Measurements from ENCODE around the gene GGA3. TPM values are rescaled to one million over a fixed set of nuclear protein-coding genes. Genes with fewer than 3 reads are reported as not detected.
A peak's percentile ranks its signal among the peaks of the same experiment; 100 is the strongest.

The GGA3 gene
- total RNA-seq, 2 donors from 2014 or later, result 18.5 to 23.7 TPM

DNA sequence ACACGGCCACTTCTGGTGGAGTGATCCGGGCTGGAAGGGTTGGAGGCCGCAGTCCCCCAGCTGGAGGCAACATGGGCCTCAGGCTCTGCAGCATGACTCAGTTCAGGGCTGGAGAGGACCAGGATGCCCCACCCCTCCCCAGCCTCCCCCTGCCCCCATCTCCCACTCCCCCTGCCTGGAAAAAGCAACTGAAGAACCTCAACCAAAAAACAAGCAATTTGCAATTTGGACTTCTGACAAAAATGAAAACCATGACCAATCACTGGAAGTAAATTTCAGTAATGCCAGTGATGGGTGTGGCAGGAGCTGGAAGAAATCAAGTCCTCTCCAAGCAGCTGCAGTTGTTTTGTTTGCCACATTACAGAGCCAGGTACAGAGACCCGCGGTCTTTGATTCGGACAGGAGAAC lies 16.3 kb upstream of the GGA3 start:
- Histone ChIP-seq H3K9me3 (no peaks in the 10 kb centered on the region), H3K36me3 (peaks cover 9% of the 10 kb centered on the region), H3K4me3 (no peak overlapping the region), H3K4me1 (peaks cover 0 to 5% of the 10 kb centered on the region in 2 donors), H3K27me3 (no peaks in the 10 kb centered on the region), H3K27ac (no peak overlapping the region)
- TF ChIP-seq, protein P1, sequence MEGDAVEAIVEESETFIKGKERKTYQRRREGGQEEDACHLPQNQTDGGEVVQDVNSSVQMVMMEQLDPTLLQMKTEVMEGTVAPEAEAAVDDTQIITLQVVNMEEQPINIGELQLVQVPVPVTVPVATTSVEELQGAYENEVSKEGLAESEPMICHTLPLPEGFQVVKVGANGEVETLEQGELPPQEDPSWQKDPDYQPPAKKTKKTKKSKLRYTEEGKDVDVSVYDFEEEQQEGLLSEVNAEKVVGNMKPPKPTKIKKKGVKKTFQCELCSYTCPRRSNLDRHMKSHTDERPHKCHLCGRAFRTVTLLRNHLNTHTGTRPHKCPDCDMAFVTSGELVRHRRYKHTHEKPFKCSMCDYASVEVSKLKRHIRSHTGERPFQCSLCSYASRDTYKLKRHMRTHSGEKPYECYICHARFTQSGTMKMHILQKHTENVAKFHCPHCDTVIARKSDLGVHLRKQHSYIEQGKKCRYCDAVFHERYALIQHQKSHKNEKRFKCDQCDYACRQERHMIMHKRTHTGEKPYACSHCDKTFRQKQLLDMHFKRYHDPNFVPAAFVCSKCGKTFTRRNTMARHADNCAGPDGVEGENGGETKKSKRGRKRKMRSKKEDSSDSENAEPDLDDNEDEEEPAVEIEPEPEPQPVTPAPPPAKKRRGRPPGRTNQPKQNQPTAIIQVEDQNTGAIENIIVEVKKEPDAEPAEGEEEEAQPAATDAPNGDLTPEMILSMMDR (IDR thresholded peaks at IDR 0.05), result no peak
- no peak for DNase-seq (ENCODE audit: low spot score)

DNA sequence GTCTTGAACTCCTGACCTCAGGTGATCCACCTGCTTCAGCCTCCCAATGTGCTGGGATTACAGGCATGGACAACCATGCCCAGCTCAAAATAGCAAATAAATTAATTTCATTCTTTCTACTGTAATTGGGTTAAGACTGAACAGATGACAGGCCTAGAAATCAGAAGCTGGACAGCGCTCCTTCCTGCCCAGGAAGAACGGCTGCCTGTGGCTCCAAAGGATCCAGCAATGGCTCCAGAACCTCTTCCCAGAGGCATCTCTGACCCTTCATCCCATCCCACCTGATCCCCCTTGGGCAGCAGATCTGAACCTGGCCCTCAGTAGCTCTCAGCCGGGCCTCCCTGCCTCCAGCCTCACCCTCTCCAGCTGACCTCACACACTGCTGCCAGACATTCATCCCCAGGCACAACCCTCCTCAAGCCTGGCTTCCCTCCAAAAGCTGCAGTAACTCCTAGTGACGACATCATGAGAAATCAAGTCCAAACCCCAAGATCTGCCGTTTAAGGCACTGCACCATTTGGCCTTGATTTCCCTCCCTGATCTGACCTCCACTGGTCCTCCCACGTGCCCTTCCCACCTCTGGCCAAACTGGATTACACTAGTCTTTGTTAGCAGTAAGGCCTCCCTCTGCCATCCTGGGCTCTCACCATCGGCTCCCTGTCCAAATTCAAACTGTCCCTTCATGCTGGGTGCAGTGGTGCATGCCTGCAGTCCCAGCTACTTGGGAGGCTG lies 12.7 kb upstream of the GGA3 start:
- Histone ChIP-seq H3K27ac (no peak overlapping the region), H3K9me3 (no peaks in the 10 kb centered on the region), H3K4me1 (peaks cover 0 to 28% of the 10 kb centered on the region in 2 donors), H3K4me3 (no peak overlapping the region), H3K36me3 (peaks cover 6% of the 10 kb centered on the region), H3K27me3 (no peaks in the 10 kb centered on the region)
- DNase-seq (ENCODE audit: low spot score), result no peak
- TF ChIP-seq, protein P1 (IDR thresholded peaks at IDR 0.05), result no peak

- no peak for DNase-seq (ENCODE audit: low spot score)
These were observed 11.4 kb upstream of the GGA3 start for GRCh38 chr17:75272848-75273184.

DNA sequence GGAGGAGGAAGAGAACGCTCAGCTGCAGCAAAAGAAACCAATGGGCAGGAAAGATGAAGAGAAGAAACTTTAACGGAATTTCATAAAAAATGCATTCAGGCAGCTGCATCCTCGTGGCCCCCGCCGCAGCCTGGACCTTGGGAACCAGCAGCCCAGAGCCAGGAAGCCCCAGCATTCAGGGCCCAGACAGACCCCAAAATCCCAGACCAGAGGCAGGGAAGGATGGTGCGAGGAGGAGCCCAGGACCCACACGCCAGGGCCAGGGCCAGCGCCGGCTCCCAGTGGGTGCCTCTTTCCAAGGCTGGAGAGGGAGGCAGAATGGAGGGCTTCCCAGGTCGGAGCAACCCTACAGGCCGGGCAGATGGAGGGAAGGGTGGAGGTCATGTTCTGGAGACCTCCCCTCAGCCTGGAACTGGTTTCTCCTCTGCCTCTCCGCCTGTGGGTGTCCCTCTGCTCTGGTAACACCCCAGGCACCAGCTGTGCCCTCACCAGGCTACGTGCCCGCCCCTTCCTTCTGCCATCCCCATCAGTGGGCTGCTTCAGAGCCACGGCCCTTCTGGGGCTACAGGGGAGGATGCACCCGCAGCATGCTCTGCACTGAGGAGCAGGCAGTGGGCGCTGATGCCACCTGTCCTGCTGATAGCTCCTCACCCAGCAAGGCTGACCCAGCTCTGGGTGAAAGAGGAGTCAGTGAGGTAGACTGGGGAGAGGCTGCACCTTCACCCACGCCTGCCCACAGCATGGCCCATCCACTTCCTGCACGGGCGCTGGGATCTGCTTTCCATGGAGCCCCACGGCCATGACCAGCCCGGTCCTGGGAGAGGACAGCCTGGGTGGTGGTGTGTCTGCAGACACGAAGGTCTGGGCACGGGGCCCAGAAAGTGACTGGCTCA lies 10.8 kb upstream of the GGA3 start:
- H3K4me1 ChIP-seq, result peaks cover 0 to 30% of the 10 kb centered on the region in 2 donors
- H3K4me3 ChIP-seq, result peak overlapping the region; percentile 68 to 89
- no peaks in the 10 kb centered on the region for H3K27me3 ChIP-seq
- peak overlapping the region; percentile 83 to 99 for H3K27ac ChIP-seq
- H3K36me3 ChIP-seq, result peaks cover 5% of the 10 kb centered on the region
- H3K9me3 ChIP-seq, result no peaks in the 10 kb centered on the region
- no peak for DNase-seq (ENCODE audit: low spot score)
- TF ChIP-seq, protein P1 (IDR thresholded peaks at IDR 0.05), result no peak

More at GRCh38 chr17:75272848-75273184, 11.4 kb upstream of the GGA3 start:
- no peaks in the 10 kb centered on the region for H3K9me3 ChIP-seq
- peak overlapping the region in 1 of 2 donors; percentile 8 for H3K27ac ChIP-seq
- TF ChIP-seq, protein P1 (IDR thresholded peaks at IDR 0.05), result no peak
- no peaks in the 10 kb centered on the region for H3K27me3 ChIP-seq
- H3K4me1 ChIP-seq, result peaks cover 0 to 30% of the 10 kb centered on the region in 2 donors
- H3K36me3 ChIP-seq, result peaks cover 6% of the 10 kb centered on the region
- no peak overlapping the region for H3K4me3 ChIP-seq

DNA sequence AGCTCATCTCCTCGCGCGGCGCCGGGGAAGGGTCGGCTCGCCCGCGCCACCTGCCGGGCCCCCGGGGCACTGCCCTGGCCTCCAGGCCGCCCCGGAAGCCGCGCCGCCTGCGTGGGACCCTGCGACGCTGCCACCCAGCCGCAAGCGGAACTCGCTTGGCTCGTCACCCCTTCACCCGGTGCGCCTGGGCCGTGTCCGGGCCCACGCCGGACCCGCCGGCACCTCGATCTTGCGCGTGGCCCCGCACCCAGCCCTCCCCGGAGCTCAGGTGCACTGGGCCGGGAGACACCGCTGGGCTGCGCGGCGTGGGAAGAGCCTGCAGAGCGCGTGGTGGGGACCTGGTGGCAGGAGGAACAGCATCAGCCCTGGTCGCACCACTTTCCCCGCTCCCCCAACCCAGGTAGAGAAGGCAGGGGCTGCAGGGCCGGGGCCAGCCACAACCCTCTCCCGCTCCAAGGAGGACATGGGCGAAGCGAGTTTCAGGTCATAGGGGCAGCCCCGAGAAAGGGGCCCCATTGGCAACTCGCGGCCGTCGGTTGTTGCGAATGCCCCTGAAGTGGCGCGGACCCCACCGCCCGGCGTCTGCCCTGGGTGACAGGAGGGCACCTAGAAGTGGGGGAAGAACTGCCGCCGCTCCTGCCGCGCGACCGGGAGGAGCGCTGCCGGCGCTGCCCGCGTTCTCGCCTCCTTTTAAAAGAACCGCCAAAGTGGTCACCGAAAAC lies 10.0 kb upstream of the GGA3 start:
- TF ChIP-seq, protein P1 (IDR thresholded peaks at IDR 0.05), result peak; percentile 82 to 87
- no peak for DNase-seq (ENCODE audit: low spot score)
- H3K27ac ChIP-seq, result peak overlapping the region; percentile 83 to 99
- H3K9me3 ChIP-seq, result no peaks in the 10 kb centered on the region
- H3K4me3 ChIP-seq, result peak overlapping the region; percentile 68 to 89
- no peaks in the 10 kb centered on the region for H3K27me3 ChIP-seq
- peaks cover 10% of the 10 kb centered on the region for H3K36me3 ChIP-seq
- peaks cover 0 to 30% of the 10 kb centered on the region in 2 donors for H3K4me1 ChIP-seq
